ENCODE results near the gene MBIP.

GRCh38 chr14:36315159-36315853 lies 5.1 kb downstream of the MBIP start:
- TF ChIP-seq REST (IDR thresholded peaks at IDR 0.05; ENCODE audit: insufficient replicate concordance, low read depth) (no peak), CTCF (IDR thresholded peaks at IDR 0.05; ENCODE audit: insufficient read depth, low read length) (no peak), POLR2AphosphoS5 (IDR thresholded peaks at IDR 0.05; ENCODE audit: low read depth) (no peak), SPI1 (IDR thresholded peaks at IDR 0.05; ENCODE audit: borderline replicate concordance, low read depth) (no peak), GABPA (IDR thresholded peaks at IDR 0.05; ENCODE audit: low read depth) (no peak)
